Measurements from ENCODE around the gene ADAMTS6. TPM values are rescaled to one million over a fixed set of nuclear protein-coding genes. Genes with fewer than 3 reads are reported as not detected.

Gene ADAMTS6
- total RNA-seq, 1 experiment from 2014 or later: 1.2 TPM

DNA sequence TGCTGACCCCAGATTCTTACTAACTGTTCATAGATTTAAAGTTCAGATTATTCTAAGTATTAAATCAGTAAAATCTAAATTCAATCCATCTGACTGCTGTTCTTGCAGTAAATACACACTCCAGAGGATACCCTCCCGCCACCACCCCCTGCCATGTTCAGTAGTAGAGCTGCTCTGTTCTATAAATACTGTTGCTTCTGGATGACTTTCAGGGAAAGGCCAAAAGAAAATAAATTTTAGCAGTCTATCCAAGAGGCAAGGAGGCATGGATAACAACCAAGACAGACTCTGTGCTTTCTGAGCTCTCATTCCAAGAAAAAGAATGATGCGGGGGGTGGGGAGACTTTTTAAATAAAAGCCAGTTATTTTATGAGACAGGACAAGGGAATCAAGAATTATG, 115.1 kb downstream of the ADAMTS6 start:
- no peak for DNase-seq
- TF ChIP-seq, protein P1, sequence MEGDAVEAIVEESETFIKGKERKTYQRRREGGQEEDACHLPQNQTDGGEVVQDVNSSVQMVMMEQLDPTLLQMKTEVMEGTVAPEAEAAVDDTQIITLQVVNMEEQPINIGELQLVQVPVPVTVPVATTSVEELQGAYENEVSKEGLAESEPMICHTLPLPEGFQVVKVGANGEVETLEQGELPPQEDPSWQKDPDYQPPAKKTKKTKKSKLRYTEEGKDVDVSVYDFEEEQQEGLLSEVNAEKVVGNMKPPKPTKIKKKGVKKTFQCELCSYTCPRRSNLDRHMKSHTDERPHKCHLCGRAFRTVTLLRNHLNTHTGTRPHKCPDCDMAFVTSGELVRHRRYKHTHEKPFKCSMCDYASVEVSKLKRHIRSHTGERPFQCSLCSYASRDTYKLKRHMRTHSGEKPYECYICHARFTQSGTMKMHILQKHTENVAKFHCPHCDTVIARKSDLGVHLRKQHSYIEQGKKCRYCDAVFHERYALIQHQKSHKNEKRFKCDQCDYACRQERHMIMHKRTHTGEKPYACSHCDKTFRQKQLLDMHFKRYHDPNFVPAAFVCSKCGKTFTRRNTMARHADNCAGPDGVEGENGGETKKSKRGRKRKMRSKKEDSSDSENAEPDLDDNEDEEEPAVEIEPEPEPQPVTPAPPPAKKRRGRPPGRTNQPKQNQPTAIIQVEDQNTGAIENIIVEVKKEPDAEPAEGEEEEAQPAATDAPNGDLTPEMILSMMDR (IDR thresholded peaks at IDR 0.05; ENCODE audit: unreplicated experiment): no peak
- CTCF ChIA-PET: interaction anchor here (0.6 kb wide), 1 partner anchor 32 kb away, joined by 4 read pairs; no protein-coding TSS in a partner anchor
- no TSS peak for BruUV-seq (replicated peaks)
- Mint-ChIP-seq H3K4me3 (ENCODE audit: low read depth, unreplicated experiment) (no peak overlapping the region), H3K4me1 (ENCODE audit: low read depth, unreplicated experiment) (no peaks in the 10 kb centered on the region), H3K27ac (ENCODE audit: unreplicated experiment) (no peak overlapping the region), H3K27me3 (ENCODE audit: unreplicated experiment) (no peaks in the 10 kb centered on the region), H3K9me3 (ENCODE audit: low read depth, unreplicated experiment) (no peaks in the 10 kb centered on the region), H3K36me3 (ENCODE audit: insufficient read depth, unreplicated experiment) (no peaks in the 10 kb centered on the region)
- intact Hi-C loops (cut with micrococcal nuclease; ENCODE audit: unreplicated experiment): no loop called here

DNA sequence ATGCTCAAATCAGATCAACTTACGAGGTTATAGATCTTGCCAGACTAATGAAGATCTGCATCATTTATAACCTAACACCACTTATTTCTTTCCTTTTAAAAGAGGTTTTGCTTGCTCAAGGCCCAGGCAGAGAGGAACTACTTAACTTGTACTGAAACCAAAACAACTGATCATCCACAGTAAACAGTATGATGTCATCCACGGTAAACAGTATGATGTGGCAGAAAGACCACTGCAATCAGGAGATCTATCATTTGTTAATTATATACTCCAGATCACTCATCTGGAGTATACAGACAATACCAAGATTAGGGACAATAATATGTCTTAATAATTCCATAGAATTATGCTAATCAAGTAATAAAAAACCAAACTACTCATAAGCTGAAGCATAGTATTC, 116.8 kb downstream of the ADAMTS6 start:
- BruUV-seq (replicated peaks): no TSS peak
- no peak for DNase-seq
- Mint-ChIP-seq H3K36me3 (ENCODE audit: insufficient read depth, unreplicated experiment) (no peaks in the 10 kb centered on the region), H3K9me3 (ENCODE audit: low read depth, unreplicated experiment) (no peaks in the 10 kb centered on the region), H3K27me3 (ENCODE audit: unreplicated experiment) (no peaks in the 10 kb centered on the region), H3K4me3 (ENCODE audit: low read depth, unreplicated experiment) (no peak overlapping the region), H3K27ac (ENCODE audit: unreplicated experiment) (no peak overlapping the region), H3K4me1 (ENCODE audit: low read depth, unreplicated experiment) (no peaks in the 10 kb centered on the region)
- CTCF ChIA-PET: interaction anchor here (0.7 kb wide), 1 partner anchor 215 kb away, joined by 6 read pairs; no protein-coding TSS in a partner anchor
- TF ChIP-seq, protein P1 (IDR thresholded peaks at IDR 0.05; ENCODE audit: unreplicated experiment): no peak
- intact Hi-C loops (cut with micrococcal nuclease; ENCODE audit: unreplicated experiment): no loop called here

DNA sequence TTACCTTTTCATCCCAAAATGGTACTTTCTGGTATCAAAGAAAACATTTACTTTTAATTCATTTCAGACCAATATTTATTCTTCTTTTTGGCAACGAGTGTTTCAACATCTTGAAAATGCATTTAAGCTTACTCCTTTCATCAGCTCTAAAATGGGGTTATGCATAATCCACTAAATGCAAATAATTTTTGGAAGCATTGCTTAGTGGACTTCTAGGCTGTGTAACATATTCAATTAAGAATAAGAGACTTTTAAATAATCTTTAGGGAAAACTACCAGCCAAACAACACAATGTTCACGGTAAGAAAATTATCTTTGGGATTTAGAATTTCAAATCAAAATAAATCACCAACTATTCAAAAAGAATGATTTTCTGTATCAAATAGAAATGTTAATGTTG, 118.2 kb downstream of the ADAMTS6 start:
- BruUV-seq (replicated peaks): no TSS peak

DNA sequence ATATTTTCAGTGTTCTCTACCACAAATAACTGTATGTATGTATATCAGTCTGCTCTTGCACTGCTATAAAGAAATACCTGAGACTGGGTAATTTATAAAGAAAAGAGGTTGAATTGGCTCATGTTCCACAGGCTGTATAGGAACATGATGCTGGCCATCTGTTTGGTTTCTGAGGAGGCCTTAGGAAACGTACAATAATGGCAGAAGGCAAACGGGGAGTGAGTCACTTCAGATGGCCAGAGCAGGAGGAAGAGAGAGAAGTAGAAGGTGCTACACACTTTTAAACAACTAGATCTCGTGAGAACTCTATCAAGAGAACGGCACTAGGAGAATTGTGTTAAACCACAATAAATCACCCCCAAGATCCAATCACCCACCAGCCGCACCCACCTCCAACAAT, 121.7 kb downstream of the ADAMTS6 start:
- no peaks in the 10 kb centered on the region for H3K27me3 Mint-ChIP-seq (ENCODE audit: unreplicated experiment)
- no peak overlapping the region for H3K4me3 Mint-ChIP-seq (ENCODE audit: low read depth, unreplicated experiment)
- H3K9me3 Mint-ChIP-seq (ENCODE audit: low read depth, unreplicated experiment): no peaks in the 10 kb centered on the region
- intact Hi-C loops (cut with micrococcal nuclease; ENCODE audit: unreplicated experiment): no loop called here
- no peaks in the 10 kb centered on the region for H3K4me1 Mint-ChIP-seq (ENCODE audit: low read depth, unreplicated experiment)
- no peaks in the 10 kb centered on the region for H3K36me3 Mint-ChIP-seq (ENCODE audit: insufficient read depth, unreplicated experiment)
- DNase-seq: no peak
- H3K27ac Mint-ChIP-seq (ENCODE audit: unreplicated experiment): no peak overlapping the region
- TF ChIP-seq, protein P1 (IDR thresholded peaks at IDR 0.05; ENCODE audit: unreplicated experiment): no peak
- BruUV-seq (replicated peaks): no TSS peak
- CTCF ChIA-PET: interaction anchor here (0.7 kb wide), 1 partner anchor 909 kb away, joined by 3 read pairs; no protein-coding TSS in a partner anchor

More for the DNA sequence above, 118.2 kb downstream of the ADAMTS6 start:
- CTCF ChIA-PET: no interaction called here
- no peak overlapping the region for H3K4me3 Mint-ChIP-seq (ENCODE audit: low read depth, unreplicated experiment)
- intact Hi-C loops (cut with micrococcal nuclease; ENCODE audit: unreplicated experiment): no loop called here
- no peak overlapping the region for H3K27ac Mint-ChIP-seq (ENCODE audit: unreplicated experiment)
- H3K4me1 Mint-ChIP-seq (ENCODE audit: low read depth, unreplicated experiment): no peaks in the 10 kb centered on the region
- no peaks in the 10 kb centered on the region for H3K36me3 Mint-ChIP-seq (ENCODE audit: insufficient read depth, unreplicated experiment)
- no peaks in the 10 kb centered on the region for H3K9me3 Mint-ChIP-seq (ENCODE audit: low read depth, unreplicated experiment)
- no peaks in the 10 kb centered on the region for H3K27me3 Mint-ChIP-seq (ENCODE audit: unreplicated experiment)
- TF ChIP-seq, protein P1 (IDR thresholded peaks at IDR 0.05; ENCODE audit: unreplicated experiment): no peak
- no peak for DNase-seq

Data from Calu3 (cell line).